Loucy (cell line): ENCODE measurements around the gene EFCAB12.
"Not testable (repeated sequence)": the region's sequence is repeated elsewhere in the genome, so short reads cannot be mapped to it uniquely, and the experiment has no call there.

Source experiments
- H2AFZ ChIP-seq: fragments of 200-600 bp; sonication (generic); 2 replicates; pipeline ENCODE4 v1.6.0; 2016; ENCODE audit warnings: antibody characterized with exemption, mild to moderate bottlenecking, low read length, moderate library complexity
- H3F3A ChIP-seq: fragments of 200-600 bp; 2 replicates; pipeline ENCODE4 v1.6.0; 2016; ENCODE audit warnings: antibody characterized with exemption, low read depth, mild to moderate bottlenecking
- H3K27me3 ChIP-seq: fragments of 200-600 bp; sonication (generic); 2 replicates; pipeline ENCODE4 v1.6.1; 2014; ENCODE audit warnings: low read length, mild to moderate bottlenecking; ENCODE audit not compliant: insufficient read depth, poor library complexity, severe bottlenecking
- H3K36me3 ChIP-seq: fragments of 200-600 bp; sonication (generic); 2 replicates; pipeline ENCODE4 v1.6.1; 2016; ENCODE audit warnings: low read length; ENCODE audit not compliant: insufficient read depth
- H3K4me1 ChIP-seq: fragments of 200-600 bp; sonication (generic); 2 replicates; pipeline ENCODE4 v1.5.1; 2014; ENCODE audit warnings: low read length, mild to moderate bottlenecking; ENCODE audit not compliant: insufficient read depth, poor library complexity, severe bottlenecking
- H3K4me2 ChIP-seq: fragments of 200-600 bp; sonication (generic); 2 replicates; pipeline ENCODE4 v1.6.0; 2014; ENCODE audit warnings: antibody characterized with exemption, low read length, low read depth, mild to moderate bottlenecking; ENCODE audit not compliant: poor library complexity, severe bottlenecking
- H3K4me3 ChIP-seq: fragments of 200-600 bp; sonication (generic); 2 replicates; pipeline ENCODE4 v1.5.1; 2014; ENCODE audit warnings: low read length, mild to moderate bottlenecking, mixed read lengths; ENCODE audit not compliant: poor library complexity, severe bottlenecking
- H3K79me2 ChIP-seq: fragments of 200-600 bp; sonication (generic); 2 replicates; pipeline ENCODE4 v1.6.1; 2014; ENCODE audit warnings: low read length; ENCODE audit not compliant: insufficient read depth
- H3K9ac ChIP-seq: fragments of 200-600 bp; sonication (generic); 2 replicates; pipeline ENCODE4 v1.6.0; 2014; ENCODE audit warnings: mild to moderate bottlenecking, low read depth, low read length, moderate library complexity; ENCODE audit not compliant: poor library complexity, severe bottlenecking
- H3K9me2 ChIP-seq: fragments of 200-600 bp; sonication (generic); replicated peaks from 2 replicates; pipeline ENCODE4 v1.6.1; 2016; ENCODE audit warnings: low read depth, low read length, mixed read lengths
- H3K9me3 ChIP-seq: fragments of 200-600 bp; sonication (generic); 2 replicates; pipeline ENCODE4 v1.6.1; 2014; ENCODE audit warnings: mild to moderate bottlenecking, antibody characterized with exemption, low read length, low read depth; ENCODE audit not compliant: insufficient read depth
- H4K20me1 ChIP-seq: fragments of 200-600 bp; sonication (generic); 2 replicates; pipeline ENCODE4 v1.6.0; 2014; ENCODE audit warnings: antibody characterized with exemption, low read length, mild to moderate bottlenecking; ENCODE audit not compliant: insufficient read depth, poor library complexity, severe bottlenecking
- EZH2phosphoT487 ChIP-seq: fragments of 200-600 bp; IDR thresholded peaks from 2 replicates; pipeline ENCODE4 v1.6.1; 2018; ENCODE audit warnings: antibody characterized with exemption, mild to moderate bottlenecking, moderate library complexity, borderline replicate concordance
- TF ChIP-seq, protein P1 (sequence below): fragments of 200-600 bp; sonication (generic); conservative IDR thresholded peaks from 2 replicates; pipeline ENCODE4 v1.5.1; 2014; ENCODE audit warnings: mild to moderate bottlenecking, antibody characterized with exemption, low read length

Gene EFCAB12

DNA sequence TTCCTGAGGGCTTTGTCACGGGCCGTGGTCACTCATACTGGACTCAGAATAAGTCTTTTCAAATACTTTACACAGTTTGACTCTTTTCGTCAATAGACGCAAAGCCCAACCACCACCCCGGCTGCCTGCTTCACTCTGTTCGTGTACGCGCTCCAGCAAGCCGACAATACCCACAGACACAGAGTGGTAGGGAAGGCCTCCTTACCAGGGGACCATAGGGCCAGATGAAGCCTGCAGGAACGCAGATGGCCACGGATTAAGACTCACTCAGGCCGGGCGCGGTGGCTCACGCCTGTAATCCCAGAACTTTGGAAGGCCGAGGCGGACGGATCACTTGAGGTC lies 29.7 kb downstream of the EFCAB12 start:
- Histone ChIP-seq H3K27me3 (no peaks in the 10 kb centered on the region), H3K9me3 (no peaks in the 10 kb centered on the region), H3F3A (no peaks in the 10 kb centered on the region), H2AFZ (peak overlapping the region; percentile 83), H3K36me3 (no peaks in the 10 kb centered on the region), H3K79me2 (peaks cover 50% of the 10 kb centered on the region), H3K4me3 (peak overlapping the region; percentile 99), H3K9me2 (no peaks in the 10 kb centered on the region), H3K4me1 (peaks cover 41% of the 10 kb centered on the region), H4K20me1 (peaks cover 37% of the 10 kb centered on the region), H3K4me2 (peak overlapping the region; percentile 100), H3K9ac (peak overlapping the region; percentile 92)
- no peak for TF ChIP-seq EZH2phosphoT487
- TF ChIP-seq, protein P1, sequence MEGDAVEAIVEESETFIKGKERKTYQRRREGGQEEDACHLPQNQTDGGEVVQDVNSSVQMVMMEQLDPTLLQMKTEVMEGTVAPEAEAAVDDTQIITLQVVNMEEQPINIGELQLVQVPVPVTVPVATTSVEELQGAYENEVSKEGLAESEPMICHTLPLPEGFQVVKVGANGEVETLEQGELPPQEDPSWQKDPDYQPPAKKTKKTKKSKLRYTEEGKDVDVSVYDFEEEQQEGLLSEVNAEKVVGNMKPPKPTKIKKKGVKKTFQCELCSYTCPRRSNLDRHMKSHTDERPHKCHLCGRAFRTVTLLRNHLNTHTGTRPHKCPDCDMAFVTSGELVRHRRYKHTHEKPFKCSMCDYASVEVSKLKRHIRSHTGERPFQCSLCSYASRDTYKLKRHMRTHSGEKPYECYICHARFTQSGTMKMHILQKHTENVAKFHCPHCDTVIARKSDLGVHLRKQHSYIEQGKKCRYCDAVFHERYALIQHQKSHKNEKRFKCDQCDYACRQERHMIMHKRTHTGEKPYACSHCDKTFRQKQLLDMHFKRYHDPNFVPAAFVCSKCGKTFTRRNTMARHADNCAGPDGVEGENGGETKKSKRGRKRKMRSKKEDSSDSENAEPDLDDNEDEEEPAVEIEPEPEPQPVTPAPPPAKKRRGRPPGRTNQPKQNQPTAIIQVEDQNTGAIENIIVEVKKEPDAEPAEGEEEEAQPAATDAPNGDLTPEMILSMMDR: no peak

DNA sequence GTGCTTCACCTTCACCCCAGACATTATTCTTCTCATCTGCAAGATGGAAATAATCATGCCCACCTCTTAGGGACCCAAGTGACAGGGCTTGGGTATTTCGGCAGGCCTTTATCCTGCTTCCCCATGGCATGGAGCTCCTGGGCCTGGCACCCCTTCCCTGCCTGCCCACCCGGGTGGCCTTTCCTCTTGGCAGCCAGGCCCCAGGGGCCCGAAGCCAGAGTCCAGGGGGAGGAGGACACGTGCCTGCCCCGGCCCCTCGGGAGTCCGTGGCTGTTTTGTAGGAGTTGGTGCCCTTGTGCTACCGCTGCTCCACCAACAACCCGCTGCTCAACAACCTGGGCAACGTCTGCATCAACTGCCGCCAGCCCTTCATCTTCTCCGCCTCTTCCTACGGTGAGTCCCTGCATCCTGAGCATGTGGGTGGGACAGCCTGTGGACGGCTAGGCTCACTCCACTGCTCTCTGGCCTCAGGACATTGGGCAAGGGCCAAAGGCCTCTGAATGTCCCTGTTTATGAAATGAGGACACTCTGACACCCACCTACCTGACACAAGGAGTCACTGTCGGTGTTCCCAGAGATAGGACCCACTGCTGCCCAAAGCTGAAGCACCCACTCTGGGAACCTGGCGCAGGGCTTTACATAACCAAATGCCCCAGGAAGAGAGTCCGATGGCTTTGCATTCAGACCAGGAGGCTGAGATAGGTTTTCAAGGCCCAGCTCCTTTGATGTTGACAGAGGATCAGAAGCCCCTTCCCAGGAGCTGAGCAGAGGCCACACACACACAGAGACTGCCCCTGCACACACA lies 34.5 kb downstream of the EFCAB12 start:
- H3F3A ChIP-seq, H3K9me3 ChIP-seq, H3K9me2 ChIP-seq, H3K27me3 ChIP-seq, H2AFZ ChIP-seq, H3K4me3 ChIP-seq, H3K4me2 ChIP-seq, H3K9ac ChIP-seq: not testable (repeated sequence)
- Histone ChIP-seq H4K20me1 (peaks cover 39% of the 10 kb centered on the region), H3K4me1 (peaks cover 37% of the 10 kb centered on the region), H3K36me3 (peaks cover 35% of the 10 kb centered on the region; the same call in 1 of the 2 replicates), H3K79me2 (peaks cover 47% of the 10 kb centered on the region)

DNA sequence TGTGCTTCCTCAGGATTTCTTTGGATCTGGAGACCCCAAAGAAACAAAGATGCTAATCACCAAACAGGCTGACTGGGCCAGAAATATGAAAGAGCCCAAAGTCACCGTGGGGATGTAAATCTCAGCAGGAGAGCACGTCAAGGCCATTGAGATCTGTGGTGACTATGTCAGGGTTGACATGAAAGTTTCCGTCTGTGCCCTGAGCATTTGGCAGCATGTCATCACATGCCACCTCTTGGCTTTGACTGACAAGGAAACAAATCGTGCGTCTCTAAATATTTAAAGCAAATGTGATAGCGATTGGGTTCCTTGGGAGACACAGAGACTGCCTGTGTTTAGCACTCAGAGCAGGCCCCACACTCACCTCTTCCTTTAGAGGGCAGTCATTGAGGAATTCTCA lies 35.2 kb downstream of the EFCAB12 start:
- H3K36me3 ChIP-seq: peaks cover 38% of the 10 kb centered on the region; the same call in 1 of the 2 replicates
- no peak overlapping the region for H2AFZ ChIP-seq

DNA sequence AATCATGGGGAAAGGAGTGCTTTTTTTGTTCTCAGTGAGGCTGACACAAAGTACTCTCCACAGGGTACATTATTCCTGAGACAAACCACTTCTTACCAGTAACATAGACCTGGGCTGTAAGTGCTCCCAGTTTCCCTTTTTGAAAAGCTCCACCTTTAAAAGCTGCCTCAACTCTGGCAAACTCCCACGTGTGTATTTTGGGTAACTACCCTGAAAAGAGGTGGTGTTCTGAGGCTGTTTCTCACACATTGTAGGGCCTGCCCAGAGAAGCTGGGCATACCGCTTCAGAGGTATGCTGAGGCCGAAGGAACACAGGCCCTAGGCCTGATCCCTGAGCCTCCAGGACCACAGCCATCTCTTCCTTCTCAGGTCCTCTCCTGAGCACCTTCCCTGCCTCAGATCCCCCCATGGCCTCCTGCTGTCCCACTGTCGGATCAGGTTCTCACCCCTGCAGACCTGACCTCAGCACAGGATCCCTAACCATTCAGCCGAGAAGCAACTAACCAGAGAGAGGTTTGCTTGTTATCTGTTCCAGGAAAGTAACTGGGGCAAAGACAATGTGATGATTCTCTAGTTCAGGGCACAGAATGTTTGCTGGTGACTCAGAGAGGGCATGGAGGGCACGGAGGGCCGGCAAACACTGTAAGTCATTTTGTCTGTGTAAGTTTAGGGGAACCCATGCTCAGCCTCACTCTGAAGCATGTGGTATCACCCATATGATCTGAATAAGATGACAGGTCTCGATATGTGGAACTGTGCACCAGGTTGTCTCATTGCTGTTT lies 36.1 kb downstream of the EFCAB12 start:
- H3K4me3 ChIP-seq, H3K9me2 ChIP-seq, H3K4me2 ChIP-seq, H2AFZ ChIP-seq, H3K9me3 ChIP-seq, H3K9ac ChIP-seq, H3F3A ChIP-seq, H3K27me3 ChIP-seq: not testable (repeated sequence)
- peaks cover 48% of the 10 kb centered on the region; the same call in 1 of the 2 replicates for H3K36me3 ChIP-seq
- peaks cover 23% of the 10 kb centered on the region for H3K4me1 ChIP-seq
- peaks cover 23% of the 10 kb centered on the region for H4K20me1 ChIP-seq
- peaks cover 30% of the 10 kb centered on the region for H3K79me2 ChIP-seq

More for the DNA sequence above, 35.2 kb downstream of the EFCAB12 start:
- Histone ChIP-seq H3K9me2 (no peaks in the 10 kb centered on the region), H3K4me1 (peaks cover 33% of the 10 kb centered on the region), H3K27me3 (no peaks in the 10 kb centered on the region), H3K4me3 (no peak overlapping the region), H3F3A (no peaks in the 10 kb centered on the region), H3K4me2 (no peak overlapping the region), H3K79me2 (peaks cover 40% of the 10 kb centered on the region), H3K9ac (no peak overlapping the region), H4K20me1 (peaks cover 32% of the 10 kb centered on the region), H3K9me3 (no peaks in the 10 kb centered on the region)
- TF ChIP-seq, protein P1: no peak
- TF ChIP-seq EZH2phosphoT487: no peak

DNA sequence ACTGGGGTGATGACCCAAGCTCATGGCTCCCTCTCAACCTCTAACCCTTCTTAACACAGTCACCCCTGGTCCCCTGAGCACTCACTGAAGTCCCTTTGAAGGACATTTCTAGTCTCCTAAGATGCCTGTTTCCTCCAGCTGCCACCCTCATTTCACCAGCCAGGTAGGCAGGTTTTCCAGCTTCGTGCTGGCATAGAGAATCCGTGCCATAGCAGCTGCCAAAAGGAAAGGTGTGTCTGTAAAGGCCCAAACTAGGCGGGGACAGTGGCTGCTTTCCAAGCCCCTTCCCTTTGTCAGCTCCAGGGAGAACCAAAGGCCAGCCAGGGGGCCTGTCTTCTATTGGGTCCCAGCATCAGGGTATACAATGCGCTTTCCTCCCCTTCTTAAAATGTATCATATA lies 36.9 kb downstream of the EFCAB12 start:
- not testable (repeated sequence) for H3K4me3 ChIP-seq, H3K4me2 ChIP-seq, H2AFZ ChIP-seq, H3K27me3 ChIP-seq, H3K9me2 ChIP-seq, H3K9ac ChIP-seq, H3K9me3 ChIP-seq, H3F3A ChIP-seq
- Histone ChIP-seq H3K36me3 (peaks cover 54% of the 10 kb centered on the region; the same call in 1 of the 2 replicates), H3K79me2 (peaks cover 23% of the 10 kb centered on the region), H4K20me1 (peaks cover 15% of the 10 kb centered on the region), H3K4me1 (peaks cover 18% of the 10 kb centered on the region)
